ENCODE results near the gene RACK1.

The RACK1 gene

GRCh38 chr5:181222630-181223057 is 21.1 kb downstream of the RACK1 start:
- Histone ChIP-seq H3K36me3 (replicated peaks; ENCODE audit: insufficient read depth, low read length) (no peaks in the 10 kb centered on the region), H3K4me2 (ENCODE audit: low read depth, low read length) (peak overlapping the region; percentile 98), H3K79me2 (ENCODE audit: low read length) (peaks cover 16% of the 10 kb centered on the region), H2AFZ (ENCODE audit: low read length) (peak overlapping the region; percentile 76), H3K4me3 (ENCODE audit: low read length) (peak overlapping the region; percentile 90), H3K9me3 (replicated peaks; ENCODE audit: insufficient read depth, low read length) (no peaks in the 10 kb centered on the region), H3K27me3 (replicated peaks; ENCODE audit: insufficient read depth, low read length) (no peaks in the 10 kb centered on the region), H3K9me2 (replicated peaks; ENCODE audit: insufficient read depth, low read length) (no peaks in the 10 kb centered on the region), H3K9ac (ENCODE audit: low read length) (peak overlapping the region; percentile 84), H4K20me1 (ENCODE audit: insufficient read depth, low read length) (no peaks in the 10 kb centered on the region), H3F3A (ENCODE audit: insufficient read depth, low read length) (peaks cover 54% of the 10 kb centered on the region), H3K4me1 (ENCODE audit: low read length) (peaks cover 19% of the 10 kb centered on the region), H3K27ac (ENCODE audit: low read length) (peak overlapping the region; percentile 97)
- TF ChIP-seq EZH2 (optimal IDR thresholded peaks at IDR 0.05; ENCODE audit: low read depth, low read length) (no peak), EZH2phosphoT487 (IDR thresholded peaks at IDR 0.05; ENCODE audit: low read length) (no peak), CTCF (IDR thresholded peaks at IDR 0.05; ENCODE audit: low read length) (no peak)
- DNase-seq = no peak

GRCh38 chr5:181221792-181222629 is 21.7 kb downstream of the RACK1 start:
- TF ChIP-seq CTCF (IDR thresholded peaks at IDR 0.05; ENCODE audit: low read length) = no peak
- TF ChIP-seq EZH2 (optimal IDR thresholded peaks at IDR 0.05; ENCODE audit: low read depth, low read length) = no peak
- no peak for TF ChIP-seq EZH2phosphoT487 (IDR thresholded peaks at IDR 0.05; ENCODE audit: low read length)
- H3F3A ChIP-seq (ENCODE audit: insufficient read depth, low read length) = peaks cover 60% of the 10 kb centered on the region
- H3K4me3 ChIP-seq (ENCODE audit: low read length) = peak overlapping the region; percentile 90
- H3K27me3 ChIP-seq (replicated peaks; ENCODE audit: insufficient read depth, low read length) = no peaks in the 10 kb centered on the region
- H4K20me1 ChIP-seq (ENCODE audit: insufficient read depth, low read length) = no peaks in the 10 kb centered on the region
- no peaks in the 10 kb centered on the region for H3K9me3 ChIP-seq (replicated peaks; ENCODE audit: insufficient read depth, low read length)
- peak; percentile 92 for DNase-seq
- H3K79me2 ChIP-seq (ENCODE audit: low read length) = peaks cover 16% of the 10 kb centered on the region
- H3K4me2 ChIP-seq (ENCODE audit: low read depth, low read length) = peak overlapping the region; percentile 98
- peak overlapping the region; percentile 97 for H3K27ac ChIP-seq (ENCODE audit: low read length)
- H3K4me1 ChIP-seq (ENCODE audit: low read length) = peaks cover 20% of the 10 kb centered on the region
- H3K36me3 ChIP-seq (replicated peaks; ENCODE audit: insufficient read depth, low read length) = no peaks in the 10 kb centered on the region
- peak overlapping the region; percentile 76 for H2AFZ ChIP-seq (ENCODE audit: low read length)
- no peaks in the 10 kb centered on the region for H3K9me2 ChIP-seq (replicated peaks; ENCODE audit: insufficient read depth, low read length)
- peak overlapping the region; percentile 84 for H3K9ac ChIP-seq (ENCODE audit: low read length)

GRCh38 chr5:181221105-181221791 is 22.5 kb downstream of the RACK1 start:
- H3K4me2 ChIP-seq (ENCODE audit: low read depth, low read length) = peak overlapping the region; percentile 98
- H3K9ac ChIP-seq (ENCODE audit: low read length) = peak overlapping the region; percentile 84; the same call in 1 of the 2 replicates
- H2AFZ ChIP-seq (ENCODE audit: low read length) = 0 out of 2 replicates have a peak overlapping the region, but pooled peaks have one; percentile 17
- peak; percentile 21 for DNase-seq
- peaks cover 66% of the 10 kb centered on the region for H3F3A ChIP-seq (ENCODE audit: insufficient read depth, low read length)
- no peaks in the 10 kb centered on the region for H3K36me3 ChIP-seq (replicated peaks; ENCODE audit: insufficient read depth, low read length)
- H3K27me3 ChIP-seq (replicated peaks; ENCODE audit: insufficient read depth, low read length) = no peaks in the 10 kb centered on the region
- H3K4me3 ChIP-seq (ENCODE audit: low read length) = peak overlapping the region; percentile 90
- peak overlapping the region; percentile 97 for H3K27ac ChIP-seq (ENCODE audit: low read length)
- no peaks in the 10 kb centered on the region for H4K20me1 ChIP-seq (ENCODE audit: insufficient read depth, low read length)
- H3K9me2 ChIP-seq (replicated peaks; ENCODE audit: insufficient read depth, low read length) = no peaks in the 10 kb centered on the region
- peaks cover 16% of the 10 kb centered on the region for H3K79me2 ChIP-seq (ENCODE audit: low read length)
- H3K9me3 ChIP-seq (replicated peaks; ENCODE audit: insufficient read depth, low read length) = no peaks in the 10 kb centered on the region
- no peak for TF ChIP-seq EZH2 (optimal IDR thresholded peaks at IDR 0.05; ENCODE audit: low read depth, low read length)
- peaks cover 24% of the 10 kb centered on the region for H3K4me1 ChIP-seq (ENCODE audit: low read length)

All from MM.1S (cell line).